NB4 (cell line): ENCODE measurements around the gene NXF3.

ENCODE experiments used
- POLR2A ChIP-seq: IDR thresholded peaks from 2 replicates; pipeline ENCODE4 v1.6.1; 2011; ENCODE audit warnings: mild to moderate bottlenecking; ENCODE audit not compliant: insufficient read length; ENCODE audit errors: extremely low read depth
- TF ChIP-seq, protein P1 (sequence below): IDR thresholded peaks from one replicate; pipeline ENCODE4 v1.5.1; 2012; ENCODE audit warnings: low read depth, low read length

DNA sequence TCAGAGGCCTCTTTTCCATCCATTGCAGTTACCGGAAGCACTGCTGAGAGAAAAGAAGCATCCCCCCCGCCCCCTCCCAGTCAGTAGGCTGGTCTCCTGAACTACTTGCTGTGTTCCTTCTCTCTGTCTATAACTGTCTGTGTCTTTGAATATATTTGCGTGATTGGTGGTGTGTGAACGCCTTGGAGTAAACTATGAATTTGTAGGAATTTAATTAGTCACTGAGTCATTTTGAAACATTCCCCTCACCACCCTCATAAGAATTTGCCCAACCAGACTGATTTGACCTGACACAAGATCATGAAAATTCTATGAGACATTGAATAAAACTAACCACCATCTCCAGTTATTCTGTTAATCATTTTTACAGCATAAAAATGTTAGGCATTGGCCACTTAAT is 6.7 kb upstream of the NXF3 start:
- TF ChIP-seq, protein P1, sequence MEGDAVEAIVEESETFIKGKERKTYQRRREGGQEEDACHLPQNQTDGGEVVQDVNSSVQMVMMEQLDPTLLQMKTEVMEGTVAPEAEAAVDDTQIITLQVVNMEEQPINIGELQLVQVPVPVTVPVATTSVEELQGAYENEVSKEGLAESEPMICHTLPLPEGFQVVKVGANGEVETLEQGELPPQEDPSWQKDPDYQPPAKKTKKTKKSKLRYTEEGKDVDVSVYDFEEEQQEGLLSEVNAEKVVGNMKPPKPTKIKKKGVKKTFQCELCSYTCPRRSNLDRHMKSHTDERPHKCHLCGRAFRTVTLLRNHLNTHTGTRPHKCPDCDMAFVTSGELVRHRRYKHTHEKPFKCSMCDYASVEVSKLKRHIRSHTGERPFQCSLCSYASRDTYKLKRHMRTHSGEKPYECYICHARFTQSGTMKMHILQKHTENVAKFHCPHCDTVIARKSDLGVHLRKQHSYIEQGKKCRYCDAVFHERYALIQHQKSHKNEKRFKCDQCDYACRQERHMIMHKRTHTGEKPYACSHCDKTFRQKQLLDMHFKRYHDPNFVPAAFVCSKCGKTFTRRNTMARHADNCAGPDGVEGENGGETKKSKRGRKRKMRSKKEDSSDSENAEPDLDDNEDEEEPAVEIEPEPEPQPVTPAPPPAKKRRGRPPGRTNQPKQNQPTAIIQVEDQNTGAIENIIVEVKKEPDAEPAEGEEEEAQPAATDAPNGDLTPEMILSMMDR = no peak
- no peak for TF ChIP-seq POLR2A
